Right forelimb (tissue), 1 donor: ENCODE results near the gene PTPN13.

ENCODE experiments used
- DNase-seq: peaks from one replicate; pipeline ENCODE4 v3.0.0-alpha.2; 2018

The PTPN13 gene

DNA sequence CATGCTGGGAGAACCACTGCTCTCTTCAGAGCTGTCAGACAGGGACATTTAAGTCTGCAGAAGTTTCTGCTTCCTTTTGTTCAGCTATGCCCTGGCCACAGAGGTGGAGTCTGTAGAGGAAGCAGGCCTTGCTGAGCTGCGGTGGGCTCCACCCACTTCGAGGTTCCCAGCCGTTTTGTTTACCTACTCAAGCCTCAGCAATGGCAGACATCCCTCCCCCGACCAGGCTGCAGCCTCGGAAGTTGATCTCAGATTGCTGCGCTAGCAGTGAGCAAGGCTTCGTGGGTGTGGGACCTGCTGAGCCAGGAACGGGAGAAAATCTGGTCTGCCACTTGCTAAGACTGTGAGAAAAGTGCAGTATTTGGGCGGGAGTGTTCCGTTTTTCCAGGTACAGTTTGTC is 136.2 kb downstream of the PTPN13 start:
- DNase-seq = no peak

DNA sequence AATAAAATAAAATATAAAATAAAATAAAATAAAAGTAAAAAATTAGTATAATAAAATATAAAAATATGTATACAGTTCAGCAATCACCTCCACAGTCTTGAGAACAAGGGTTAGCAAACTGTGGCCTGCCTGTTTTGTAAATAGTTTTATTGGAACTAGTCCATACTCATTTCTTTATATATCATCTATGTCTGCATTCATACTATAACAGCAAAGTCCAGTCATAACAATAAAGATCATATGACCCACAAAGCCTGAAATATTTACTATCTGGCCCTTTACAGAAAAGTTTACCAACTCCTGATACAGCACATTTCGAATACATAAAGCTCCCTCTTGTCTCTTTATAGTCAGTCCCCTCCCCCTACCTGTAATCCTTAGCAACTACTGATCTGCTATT is 143.1 kb downstream of the PTPN13 start:
- no peak for DNase-seq

DNA sequence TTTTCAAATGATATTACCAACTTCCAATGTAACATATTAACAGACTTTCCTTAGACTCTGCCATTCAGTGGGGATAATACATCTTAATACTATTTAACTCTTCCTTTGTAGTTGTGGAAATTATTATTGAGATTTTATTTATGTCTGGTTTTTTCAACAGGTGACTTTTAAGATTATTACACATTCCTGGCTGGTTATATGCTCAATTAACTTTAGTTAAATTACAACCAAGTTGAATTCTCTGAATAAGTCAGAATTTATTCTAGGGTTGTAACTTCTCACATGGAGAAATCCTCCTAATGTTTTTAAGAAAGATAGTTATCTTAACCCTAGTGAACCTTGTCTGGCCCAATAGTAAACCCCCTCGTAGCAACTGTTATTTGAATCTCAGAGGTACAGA is 147.7 kb downstream of the PTPN13 start:
- DNase-seq = no peak

DNA sequence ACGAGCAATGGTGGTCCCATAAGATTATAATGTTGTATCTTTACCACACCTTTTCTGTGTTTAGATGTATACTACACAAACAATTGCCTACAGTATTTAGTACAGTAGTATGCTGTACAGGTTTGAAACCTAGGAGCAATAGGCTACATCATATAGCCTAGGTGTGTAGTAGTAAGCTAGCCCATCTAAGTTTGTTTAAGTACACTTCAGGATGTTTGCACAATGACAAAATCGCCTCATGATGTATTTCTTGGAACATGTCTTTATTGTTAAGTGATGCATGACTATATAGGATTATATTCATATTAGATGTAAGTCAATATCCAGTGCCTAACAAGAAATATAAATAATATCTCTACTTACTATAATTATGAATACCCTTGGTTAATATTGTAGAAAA is 150.5 kb downstream of the PTPN13 start:
- no peak for DNase-seq

DNA sequence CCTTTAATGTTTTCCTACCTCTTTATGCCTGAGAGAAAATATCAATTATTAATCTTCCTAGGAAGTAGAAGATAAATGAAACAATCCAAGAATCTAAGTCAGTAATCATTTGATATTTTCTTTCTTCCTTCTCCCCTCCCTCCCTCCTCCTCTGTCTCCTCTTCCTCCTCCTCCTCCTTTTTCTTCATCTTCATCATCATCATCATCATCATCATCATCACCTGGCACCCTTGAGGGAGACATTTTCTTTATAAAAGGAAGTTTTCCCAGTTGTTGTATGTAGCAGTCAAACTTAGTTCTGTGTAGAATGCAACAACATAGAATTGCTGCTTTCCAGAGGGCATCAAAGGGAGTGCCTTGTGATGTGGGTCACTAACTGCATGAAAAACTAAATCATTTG is 155.0 kb downstream of the PTPN13 start:
- no peak for DNase-seq

DNA sequence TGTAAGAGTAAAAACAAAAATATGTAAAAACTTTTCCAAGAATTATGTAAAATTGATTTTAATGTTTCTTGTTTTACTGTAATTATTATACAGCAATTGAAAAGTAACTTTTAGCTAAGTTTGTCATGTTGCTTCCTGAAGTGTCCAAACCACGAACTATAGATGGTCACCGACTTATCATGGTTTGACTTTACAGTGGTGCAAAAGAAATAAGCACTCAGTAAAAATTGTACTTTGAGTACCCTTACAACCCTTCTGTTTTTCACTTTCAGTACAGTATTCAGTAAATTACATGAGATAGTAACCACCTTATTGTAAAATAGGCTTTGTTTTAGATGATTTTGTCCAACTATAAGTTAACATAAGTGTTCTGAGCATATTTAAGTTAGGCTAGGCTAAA is 161.3 kb downstream of the PTPN13 start:
- no peak for DNase-seq

DNA sequence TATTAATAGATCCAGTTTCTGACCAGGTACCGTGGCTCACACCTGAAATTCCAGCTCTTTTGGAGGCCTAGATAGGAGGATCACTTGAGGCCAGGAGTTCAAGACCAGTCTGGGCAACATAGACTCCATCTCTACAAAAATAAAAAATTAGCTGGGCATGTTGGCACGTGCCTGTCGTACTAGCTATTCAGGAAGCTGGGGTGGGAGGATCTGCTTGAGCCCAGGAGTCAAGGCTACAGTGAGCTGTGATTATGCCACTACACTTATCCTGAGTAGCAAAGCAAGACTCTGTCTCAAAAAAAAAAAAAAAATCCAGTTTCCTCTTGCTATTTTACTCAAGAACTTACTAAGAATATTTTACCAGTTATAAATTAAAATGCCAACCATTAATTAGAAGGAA is 163.4 kb downstream of the PTPN13 start:
- DNase-seq = no peak

DNA sequence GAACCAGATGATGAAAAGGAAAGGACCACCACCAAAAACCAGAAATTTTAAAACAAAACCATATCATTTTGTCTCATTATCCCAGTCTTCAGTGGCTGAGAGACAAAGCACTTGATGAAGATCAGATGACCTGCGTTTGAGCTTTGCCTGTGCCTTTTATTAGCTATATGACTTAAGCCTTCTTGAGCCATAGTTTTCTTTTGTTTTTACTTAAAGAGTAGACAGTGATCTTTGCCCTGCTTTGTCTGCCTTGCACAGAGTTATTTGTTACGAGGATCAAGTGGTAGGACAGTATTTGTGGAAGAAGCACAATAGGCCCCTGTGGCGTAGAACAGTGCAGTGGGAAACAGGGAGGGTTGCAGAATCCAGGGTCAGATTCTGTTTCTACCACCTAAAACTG is 165.2 kb downstream of the PTPN13 start:
- no peak for DNase-seq

DNA sequence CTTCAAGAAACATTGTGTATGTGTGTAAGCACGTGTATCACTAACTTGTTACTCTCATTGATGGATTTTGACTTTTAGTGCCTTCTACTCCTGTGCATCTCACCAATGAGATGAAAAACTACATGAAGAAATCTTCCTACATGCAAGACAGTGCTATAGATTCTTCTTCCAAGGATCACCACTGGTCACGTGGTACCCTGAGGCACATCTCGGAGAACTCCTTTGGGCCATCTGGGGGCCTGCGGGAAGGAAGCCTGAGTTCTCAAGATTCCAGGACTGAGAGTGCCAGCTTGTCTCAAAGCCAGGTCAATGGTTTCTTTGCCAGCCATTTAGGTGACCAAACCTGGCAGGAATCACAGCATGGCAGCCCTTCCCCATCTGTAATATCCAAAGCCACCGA is 168.5 kb downstream of the PTPN13 start:
- DNase-seq = no peak

DNA sequence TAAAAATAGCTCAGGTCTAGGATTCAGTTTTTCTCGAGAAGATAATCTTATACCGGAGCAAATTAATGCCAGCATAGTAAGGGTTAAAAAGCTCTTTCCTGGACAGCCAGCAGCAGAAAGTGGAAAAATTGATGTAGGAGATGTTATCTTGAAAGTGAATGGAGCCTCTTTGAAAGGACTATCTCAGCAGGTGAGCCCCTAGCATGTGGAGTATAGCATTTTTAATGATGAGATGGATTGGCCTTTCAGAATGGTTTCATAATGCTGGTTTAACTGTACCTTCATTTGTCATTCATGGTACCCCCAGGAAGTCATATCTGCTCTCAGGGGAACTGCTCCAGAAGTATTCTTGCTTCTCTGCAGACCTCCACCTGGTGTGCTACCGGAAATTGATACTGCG is 175.7 kb downstream of the PTPN13 start:
- no peak for DNase-seq

DNA sequence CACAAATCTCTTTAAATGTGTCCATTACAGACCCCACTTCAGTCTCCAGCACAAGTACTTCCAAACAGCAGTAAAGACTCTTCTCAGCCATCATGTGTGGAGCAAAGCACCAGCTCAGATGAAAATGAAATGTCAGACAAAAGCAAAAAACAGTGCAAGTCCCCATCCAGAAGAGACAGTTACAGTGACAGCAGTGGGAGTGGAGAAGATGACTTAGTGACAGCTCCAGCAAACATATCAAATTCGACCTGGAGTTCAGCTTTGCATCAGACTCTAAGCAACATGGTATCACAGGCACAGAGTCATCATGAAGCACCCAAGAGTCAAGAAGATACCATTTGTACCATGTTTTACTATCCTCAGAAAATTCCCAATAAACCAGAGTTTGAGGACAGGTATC is 177.0 kb downstream of the PTPN13 start:
- no peak for DNase-seq

DNA sequence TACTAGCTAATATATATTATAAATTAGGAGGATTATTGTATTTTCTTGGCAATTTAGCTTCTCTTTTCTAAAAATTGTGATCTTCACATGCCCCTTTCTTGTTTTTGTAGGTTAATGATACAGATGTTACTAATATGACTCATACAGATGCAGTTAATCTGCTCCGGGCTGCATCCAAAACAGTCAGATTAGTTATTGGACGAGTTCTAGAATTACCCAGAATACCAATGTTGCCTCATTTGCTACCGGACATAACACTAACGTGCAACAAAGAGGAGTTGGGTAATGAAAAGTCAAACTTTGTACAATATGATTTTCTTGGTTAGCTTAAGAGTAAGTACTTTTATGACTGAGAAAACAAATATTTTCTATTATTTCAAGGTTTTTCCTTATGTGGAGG is 180.9 kb downstream of the PTPN13 start:
- DNase-seq = no peak

DNA sequence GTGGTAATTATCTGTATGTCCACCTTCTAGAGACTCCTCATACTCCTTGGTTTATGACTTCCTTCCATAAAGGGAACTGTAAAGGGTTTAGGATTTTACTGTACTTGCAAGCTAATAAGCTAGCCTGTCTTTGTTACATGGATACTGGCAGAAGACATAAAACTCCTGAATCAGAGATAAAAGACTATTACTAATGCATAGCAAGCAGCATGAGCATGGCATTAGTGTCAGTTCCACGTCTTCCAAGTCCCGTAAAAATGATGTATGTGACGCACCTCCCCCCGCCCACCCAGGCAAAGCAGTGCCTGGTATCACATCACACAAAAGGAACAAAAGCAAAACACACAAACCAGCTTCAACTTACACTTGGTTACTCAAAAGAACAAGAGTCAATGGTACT is 184.1 kb downstream of the PTPN13 start:
- DNase-seq = no peak

DNA sequence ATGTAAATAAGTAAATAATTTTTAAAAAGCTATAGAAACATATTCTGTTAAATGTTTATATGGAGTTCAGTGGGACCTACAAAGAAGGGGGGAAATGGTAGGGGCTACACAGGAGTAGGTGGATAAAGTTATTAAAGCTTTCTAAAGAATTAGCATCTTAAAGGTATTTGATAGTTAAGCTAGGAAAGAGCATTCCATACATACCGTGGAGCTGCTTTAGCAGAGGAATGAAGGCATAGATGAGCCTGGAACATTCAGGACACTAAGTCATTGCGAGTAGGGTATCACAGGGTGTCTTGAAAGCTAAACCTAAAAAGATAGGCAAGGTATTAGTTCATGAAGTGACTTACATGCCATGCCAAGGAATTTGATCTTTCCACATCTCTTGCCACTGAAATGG is 194.7 kb downstream of the PTPN13 start:
- no peak for DNase-seq

DNA sequence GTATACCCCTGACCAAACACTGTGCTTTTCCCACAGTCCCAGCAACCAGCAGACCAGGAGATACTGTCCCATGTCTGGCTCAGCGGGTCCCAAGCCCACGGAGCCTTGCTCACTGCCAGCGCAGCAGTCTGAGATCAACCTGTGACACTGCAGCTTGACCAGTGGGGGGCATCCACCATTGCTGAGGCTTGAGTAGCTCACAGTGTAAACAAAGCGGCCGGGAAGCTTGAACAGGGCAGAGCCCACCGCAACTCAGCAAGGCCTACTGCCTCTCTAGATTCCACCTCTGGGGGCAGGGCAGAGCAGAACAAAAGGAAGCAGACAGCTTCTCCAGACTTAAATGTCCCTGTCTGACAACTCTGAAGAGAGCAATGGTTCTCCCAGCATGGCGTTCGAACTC is 197.0 kb downstream of the PTPN13 start:
- DNase-seq = no peak

DNA sequence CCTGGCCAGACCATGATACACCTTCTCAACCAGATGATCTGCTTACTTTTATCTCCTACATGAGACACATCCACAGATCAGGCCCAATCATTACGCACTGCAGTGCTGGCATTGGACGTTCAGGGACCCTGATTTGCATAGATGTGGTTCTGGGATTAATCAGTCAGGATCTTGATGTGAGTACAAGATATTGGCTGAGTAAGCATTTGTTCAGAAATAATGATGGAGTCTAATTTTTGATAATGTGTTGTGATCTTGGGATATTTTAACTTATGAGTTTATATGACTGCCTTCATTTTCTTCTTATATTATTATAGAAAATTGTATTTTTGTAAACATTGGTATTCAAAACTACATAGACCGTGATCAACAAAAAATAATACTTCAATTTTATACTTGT is 215.7 kb downstream of the PTPN13 start:
- no peak for DNase-seq

DNA sequence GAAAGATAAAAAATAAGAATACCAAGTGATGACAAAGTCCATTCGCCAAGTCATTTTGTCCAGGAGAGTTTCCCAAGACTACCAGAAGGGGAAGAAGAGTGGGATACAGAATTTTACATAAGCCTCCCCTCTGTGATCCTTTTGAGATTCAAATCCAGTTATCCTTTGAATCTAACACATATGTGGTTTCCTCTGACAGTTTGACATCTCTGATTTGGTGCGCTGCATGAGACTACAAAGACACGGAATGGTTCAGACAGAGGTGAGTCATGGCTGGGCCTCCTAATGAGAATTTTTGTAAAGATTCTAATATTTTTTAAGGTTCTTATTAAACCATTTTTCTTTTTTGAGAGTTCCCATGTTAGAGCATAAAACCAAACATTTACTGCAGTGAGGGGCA is 216.7 kb downstream of the PTPN13 start:
- no peak for DNase-seq

DNA sequence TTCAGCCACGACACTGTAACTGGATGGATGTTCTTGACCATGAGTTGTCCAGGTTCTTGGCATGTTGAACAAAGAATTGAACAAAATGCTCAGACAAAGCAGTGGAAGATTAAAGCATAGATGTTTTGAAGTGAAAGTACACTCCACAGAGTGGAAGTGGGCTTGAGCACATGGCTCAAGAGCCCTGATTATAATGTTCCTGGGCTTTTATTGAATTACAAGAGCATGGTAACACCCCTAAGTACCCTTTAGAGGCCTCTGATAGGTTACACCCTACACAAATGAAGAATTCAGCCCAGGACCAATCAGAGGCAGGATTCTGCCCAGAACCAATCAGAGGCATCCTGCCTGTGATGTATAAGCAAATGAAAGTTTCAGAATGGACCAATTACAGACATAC is 221.5 kb downstream of the PTPN13 start:
- DNase-seq = no peak

DNA sequence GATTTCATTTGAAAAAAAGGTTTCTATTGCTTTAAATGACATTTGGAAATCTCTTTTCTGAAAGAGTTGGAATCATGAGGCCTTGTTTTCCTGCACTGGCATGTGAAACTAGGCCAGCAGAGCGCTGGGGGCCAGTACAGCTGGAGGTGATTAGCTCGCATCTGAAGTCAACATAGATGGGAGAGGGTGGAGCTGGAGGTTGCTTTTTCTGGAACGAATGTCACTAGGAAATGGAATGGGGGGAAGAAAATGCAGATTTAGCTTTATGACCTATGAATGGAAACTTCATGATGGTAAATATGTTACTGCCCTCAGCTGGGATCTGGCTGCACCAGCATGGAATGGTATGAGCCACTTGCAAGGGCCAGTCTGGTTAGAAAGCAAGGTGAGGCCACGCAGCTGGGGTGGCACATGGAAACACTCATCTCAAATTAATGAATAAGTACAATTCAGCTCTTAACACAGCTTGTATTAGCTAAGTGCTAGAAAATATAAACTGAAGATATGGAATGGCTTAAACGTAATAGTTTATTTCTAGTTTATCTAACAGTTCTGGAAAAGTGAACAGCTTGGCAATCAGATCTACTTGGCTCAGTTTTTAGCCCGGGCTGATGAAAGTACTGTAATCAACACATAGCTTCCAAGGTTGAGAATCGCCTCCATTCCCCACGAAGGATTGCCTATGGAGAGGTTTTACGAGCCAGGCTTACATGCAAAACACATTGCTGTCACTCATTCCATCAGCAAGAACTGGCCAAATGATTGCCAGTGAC is 222.6 kb downstream of the PTPN13 start:
- DNase-seq = peak; percentile 72

DNA sequence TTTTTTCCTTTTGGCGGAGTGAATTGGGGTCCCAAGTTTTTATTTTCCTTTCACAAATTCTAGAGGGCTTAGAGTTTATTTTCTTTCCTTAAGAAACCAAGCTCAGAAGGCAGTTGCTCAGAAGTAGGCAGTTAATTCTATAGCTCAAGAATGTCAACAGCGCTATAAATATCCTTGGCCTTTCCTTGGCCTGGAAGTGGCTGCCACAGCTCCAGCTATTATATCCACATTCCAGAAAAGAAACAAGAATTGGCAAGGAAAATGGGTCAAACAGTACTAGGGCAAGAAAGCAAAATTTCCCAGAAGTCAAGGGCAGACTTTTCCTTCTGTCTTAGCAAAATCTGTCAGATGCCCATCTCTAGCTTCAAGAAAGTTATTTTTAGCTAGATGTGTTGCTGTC is 224.1 kb downstream of the PTPN13 start:
- no peak for DNase-seq

DNA sequence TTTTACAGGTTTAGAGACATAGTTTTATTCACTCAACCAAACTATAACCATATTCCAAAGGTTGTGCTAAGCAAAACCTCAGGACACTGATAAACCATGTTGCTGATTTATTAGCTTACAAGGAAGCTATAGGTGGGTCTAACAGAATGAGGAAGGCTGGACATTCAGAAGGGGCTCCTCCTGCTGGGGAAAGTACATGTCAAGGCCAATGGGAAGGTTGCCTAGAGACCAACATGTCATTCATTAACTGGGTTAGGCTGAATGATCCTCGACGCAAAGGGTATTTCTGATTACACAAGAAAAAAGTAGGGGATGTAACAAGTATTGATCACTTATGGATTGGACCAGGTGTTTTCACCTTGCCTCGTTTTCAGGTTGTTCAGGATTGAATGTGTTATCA is 224.7 kb downstream of the PTPN13 start:
- DNase-seq = no peak

DNA sequence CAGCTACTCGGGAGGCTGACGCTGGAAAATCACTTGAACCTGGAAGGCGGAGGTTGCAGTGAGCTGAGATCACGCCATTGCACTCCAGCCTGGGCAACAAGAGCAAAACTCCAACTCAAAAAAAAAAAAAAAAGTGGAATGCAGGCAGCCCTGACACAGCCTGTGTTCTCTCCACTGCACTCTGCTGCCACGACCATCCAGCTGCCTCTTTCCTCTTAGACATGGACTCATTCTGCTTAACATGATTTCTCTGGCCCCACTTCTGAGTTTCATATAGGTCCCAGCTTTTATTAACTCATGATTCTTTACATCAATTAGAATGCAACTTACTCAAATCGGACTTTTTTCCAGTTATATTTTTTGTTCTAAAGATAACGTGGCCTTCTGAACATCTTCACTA is 225.4 kb downstream of the PTPN13 start:
- DNase-seq = no peak

DNA sequence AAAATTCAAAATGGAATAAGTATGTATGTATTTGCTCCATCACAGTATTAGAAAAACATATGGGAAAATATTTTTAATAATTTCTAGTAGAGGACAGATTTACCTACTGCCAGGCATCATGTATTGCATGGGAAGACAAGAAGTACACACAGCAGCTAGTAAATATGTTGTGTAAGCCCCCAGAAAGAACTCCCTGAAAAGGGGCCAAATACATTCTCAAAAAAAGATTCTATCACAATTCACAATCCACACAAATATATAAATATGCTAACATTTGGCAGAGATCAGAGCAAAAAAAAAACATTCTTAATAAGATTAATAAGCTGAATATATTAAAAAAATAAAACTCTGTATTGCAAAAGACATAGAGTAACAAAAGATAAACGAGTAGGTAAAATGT is 227.0 kb downstream of the PTPN13 start:
- DNase-seq = no peak

DNA sequence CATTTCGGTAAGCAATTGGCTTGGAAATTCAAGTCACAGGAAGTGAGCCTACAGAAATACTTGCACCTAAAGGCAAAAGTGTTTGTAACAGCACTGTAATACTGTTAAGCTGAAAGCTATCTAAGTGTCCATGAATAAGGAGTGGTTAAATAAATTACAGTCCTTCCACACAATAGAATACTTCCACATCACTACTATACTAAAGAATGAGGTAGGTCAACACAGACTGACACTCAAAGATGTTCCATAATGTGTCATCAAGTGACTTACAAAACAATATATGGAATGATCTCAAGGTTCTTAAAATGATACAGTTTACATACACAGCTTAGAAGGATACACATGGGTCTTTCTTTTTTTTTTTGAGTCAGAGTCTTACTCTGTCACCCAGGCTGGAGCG is 228.0 kb downstream of the PTPN13 start:
- DNase-seq = no peak

DNA sequence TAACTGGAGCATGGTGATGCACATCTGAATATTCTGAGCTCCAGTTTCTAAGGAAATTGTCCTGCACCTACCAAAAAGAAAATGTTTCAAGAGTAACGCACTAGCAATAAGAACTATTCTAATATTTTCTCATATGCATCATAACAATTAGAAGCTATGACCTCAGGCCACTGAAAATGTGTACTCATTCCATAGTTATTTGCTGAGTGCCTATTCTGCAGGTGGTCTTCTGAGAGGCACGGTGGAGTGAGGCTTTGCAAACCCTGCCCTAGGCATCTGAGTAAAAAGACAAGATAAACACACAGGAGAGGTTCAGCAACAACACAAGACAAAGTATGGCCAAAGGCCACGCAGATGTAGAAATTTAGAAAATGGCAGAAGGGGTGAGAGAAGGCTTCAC is 231.4 kb downstream of the PTPN13 start:
- DNase-seq = no peak
